NT2/D1 (cell line): ENCODE results near the gene MIEF2.

Experiments used
- SUZ12 ChIP-seq: IDR thresholded peaks from 2 replicates; pipeline ENCODE4 v1.6.1; 2011; ENCODE audit not compliant: insufficient read length, insufficient read depth; ENCODE audit errors: extremely low read depth
- YY1 ChIP-seq: IDR thresholded peaks from 2 replicates; pipeline ENCODE4 v1.6.1; 2011; ENCODE audit not compliant: insufficient read length, insufficient read depth
- ZNF274 ChIP-seq: IDR thresholded peaks from 2 replicates; pipeline ENCODE4 v1.6.1; 2011; ENCODE audit warnings: mild to moderate bottlenecking, low read depth, low read length

- no peak for TF ChIP-seq YY1
- no peak for TF ChIP-seq SUZ12
- TF ChIP-seq ZNF274 = no peak
Observed at GRCh38 chr17:18315562-18315922, 55.1 kb downstream of the MIEF2 start.
